Measurements from ENCODE around the gene WNT7A.

Gene WNT7A

GRCh38 chr3:13825821-13826220 is 54.0 kb downstream of the WNT7A start:
- DNase-seq, result no peak

GRCh38 chr3:13825311-13825579 is 54.6 kb downstream of the WNT7A start:
- no peak for DNase-seq

- DNase-seq, result no peak
Measured at GRCh38 chr3:13824521-13825310, 55.2 kb downstream of the WNT7A start.

GRCh38 chr3:13823692-13824091 is 56.2 kb downstream of the WNT7A start:
- DNase-seq, result no peak

GRCh38 chr3:13822871-13823585 is 56.8 kb downstream of the WNT7A start:
- no peak for DNase-seq

GRCh38 chr3:13822042-13822441 is 57.8 kb downstream of the WNT7A start:
- no peak for DNase-seq

GRCh38 chr3:13821126-13821525 is 58.7 kb downstream of the WNT7A start:
- no peak for DNase-seq

- no peak for DNase-seq
Measured at GRCh38 chr3:13818919-13819318, 61.0 kb downstream of the WNT7A start.

- no peak for DNase-seq
Measured at GRCh38 chr3:13815088-13815683, 64.7 kb downstream of the WNT7A start.

GRCh38 chr3:13812034-13812471 is 67.8 kb downstream of the WNT7A start:
- DNase-seq, result no peak

- no peak for DNase-seq
Measured at GRCh38 chr3:13811614-13812013, 68.3 kb downstream of the WNT7A start.

GRCh38 chr3:13808550-13808949 is 71.3 kb downstream of the WNT7A start:
- DNase-seq, result no peak

GRCh38 chr3:13801361-13802204 is 78.3 kb downstream of the WNT7A start:
- no peak for DNase-seq

GRCh38 chr3:13800064-13800463 is 79.8 kb downstream of the WNT7A start:
- no peak for DNase-seq

GRCh38 chr3:13798401-13798800 is 81.5 kb downstream of the WNT7A start:
- no peak for DNase-seq

- no peak for DNase-seq
Measured at GRCh38 chr3:13796701-13797460, 83.0 kb downstream of the WNT7A start.

- DNase-seq, result no peak
Measured at GRCh38 chr3:13795816-13796215, 84.1 kb downstream of the WNT7A start.

- no peak for DNase-seq
Measured at GRCh38 chr3:13794322-13794721, 85.5 kb downstream of the WNT7A start.

GRCh38 chr3:13793451-13793850 is 86.4 kb downstream of the WNT7A start:
- no peak for DNase-seq

- no peak for DNase-seq
Measured at GRCh38 chr3:13792512-13793371, 87.1 kb downstream of the WNT7A start.

- DNase-seq, result no peak
Measured at GRCh38 chr3:13792051-13792490, 87.8 kb downstream of the WNT7A start.
